ENCODE results near the gene CPED1.

DNA sequence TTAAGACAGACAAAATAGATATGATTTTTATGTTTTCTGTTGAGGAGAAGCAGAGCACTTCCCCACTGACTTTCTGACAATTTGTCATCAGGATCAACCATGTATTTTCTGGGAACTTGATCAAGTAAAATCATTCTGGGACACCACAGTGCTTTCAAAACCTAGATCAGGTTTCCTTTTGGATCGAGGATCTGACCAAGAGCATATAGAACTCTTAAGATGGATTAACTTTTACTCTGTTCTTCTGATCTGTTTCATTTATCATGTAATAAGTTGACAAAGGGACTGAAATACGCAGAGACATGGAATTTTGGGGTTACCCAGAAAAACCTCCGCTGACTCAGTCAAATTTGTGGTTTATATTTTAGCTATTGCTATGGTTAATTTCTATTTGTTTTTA lies 204.3 kb downstream of the CPED1 start:
- TF ChIP-seq USF2 (CRISPR knock-in tag; IDR thresholded peaks at IDR 0.05) (no peak), ZNF263 (CRISPR knock-in tag; IDR thresholded peaks at IDR 0.05; ENCODE audit: low read depth) (no peak), ESRRA (CRISPR knock-in tag; IDR thresholded peaks at IDR 0.05; ENCODE audit: borderline replicate concordance) (no peak)
- TF ChIP-seq, protein P1, sequence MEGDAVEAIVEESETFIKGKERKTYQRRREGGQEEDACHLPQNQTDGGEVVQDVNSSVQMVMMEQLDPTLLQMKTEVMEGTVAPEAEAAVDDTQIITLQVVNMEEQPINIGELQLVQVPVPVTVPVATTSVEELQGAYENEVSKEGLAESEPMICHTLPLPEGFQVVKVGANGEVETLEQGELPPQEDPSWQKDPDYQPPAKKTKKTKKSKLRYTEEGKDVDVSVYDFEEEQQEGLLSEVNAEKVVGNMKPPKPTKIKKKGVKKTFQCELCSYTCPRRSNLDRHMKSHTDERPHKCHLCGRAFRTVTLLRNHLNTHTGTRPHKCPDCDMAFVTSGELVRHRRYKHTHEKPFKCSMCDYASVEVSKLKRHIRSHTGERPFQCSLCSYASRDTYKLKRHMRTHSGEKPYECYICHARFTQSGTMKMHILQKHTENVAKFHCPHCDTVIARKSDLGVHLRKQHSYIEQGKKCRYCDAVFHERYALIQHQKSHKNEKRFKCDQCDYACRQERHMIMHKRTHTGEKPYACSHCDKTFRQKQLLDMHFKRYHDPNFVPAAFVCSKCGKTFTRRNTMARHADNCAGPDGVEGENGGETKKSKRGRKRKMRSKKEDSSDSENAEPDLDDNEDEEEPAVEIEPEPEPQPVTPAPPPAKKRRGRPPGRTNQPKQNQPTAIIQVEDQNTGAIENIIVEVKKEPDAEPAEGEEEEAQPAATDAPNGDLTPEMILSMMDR (IDR thresholded peaks at IDR 0.05): no peak
- TF ChIP-seq, protein P2, sequence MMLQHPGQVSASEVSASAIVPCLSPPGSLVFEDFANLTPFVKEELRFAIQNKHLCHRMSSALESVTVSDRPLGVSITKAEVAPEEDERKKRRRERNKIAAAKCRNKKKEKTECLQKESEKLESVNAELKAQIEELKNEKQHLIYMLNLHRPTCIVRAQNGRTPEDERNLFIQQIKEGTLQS (CRISPR knock-in tag; conservative IDR thresholded peaks at IDR 0.05): no peak
- TF ChIP-seq, protein P3, sequence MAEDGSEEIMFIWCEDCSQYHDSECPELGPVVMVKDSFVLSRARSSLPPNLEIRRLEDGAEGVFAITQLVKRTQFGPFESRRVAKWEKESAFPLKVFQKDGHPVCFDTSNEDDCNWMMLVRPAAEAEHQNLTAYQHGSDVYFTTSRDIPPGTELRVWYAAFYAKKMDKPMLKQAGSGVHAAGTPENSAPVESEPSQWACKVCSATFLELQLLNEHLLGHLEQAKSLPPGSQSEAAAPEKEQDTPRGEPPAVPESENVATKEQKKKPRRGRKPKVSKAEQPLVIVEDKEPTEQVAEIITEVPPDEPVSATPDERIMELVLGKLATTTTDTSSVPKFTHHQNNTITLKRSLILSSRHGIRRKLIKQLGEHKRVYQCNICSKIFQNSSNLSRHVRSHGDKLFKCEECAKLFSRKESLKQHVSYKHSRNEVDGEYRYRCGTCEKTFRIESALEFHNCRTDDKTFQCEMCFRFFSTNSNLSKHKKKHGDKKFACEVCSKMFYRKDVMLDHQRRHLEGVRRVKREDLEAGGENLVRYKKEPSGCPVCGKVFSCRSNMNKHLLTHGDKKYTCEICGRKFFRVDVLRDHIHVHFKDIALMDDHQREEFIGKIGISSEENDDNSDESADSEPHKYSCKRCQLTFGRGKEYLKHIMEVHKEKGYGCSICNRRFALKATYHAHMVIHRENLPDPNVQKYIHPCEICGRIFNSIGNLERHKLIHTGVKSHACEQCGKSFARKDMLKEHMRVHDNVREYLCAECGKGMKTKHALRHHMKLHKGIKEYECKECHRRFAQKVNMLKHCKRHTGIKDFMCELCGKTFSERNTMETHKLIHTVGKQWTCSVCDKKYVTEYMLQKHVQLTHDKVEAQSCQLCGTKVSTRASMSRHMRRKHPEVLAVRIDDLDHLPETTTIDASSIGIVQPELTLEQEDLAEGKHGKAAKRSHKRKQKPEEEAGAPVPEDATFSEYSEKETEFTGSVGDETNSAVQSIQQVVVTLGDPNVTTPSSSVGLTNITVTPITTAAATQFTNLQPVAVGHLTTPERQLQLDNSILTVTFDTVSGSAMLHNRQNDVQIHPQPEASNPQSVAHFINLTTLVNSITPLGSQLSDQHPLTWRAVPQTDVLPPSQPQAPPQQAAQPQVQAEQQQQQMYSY (CRISPR knock-in tag; IDR thresholded peaks at IDR 0.05): no peak

All from WTC11 (cell line).